Endothelial cell of umbilical vein (primary cell): Measurements from ENCODE around the gene NOXRED1. TPM values are rescaled to one million over a fixed set of nuclear protein-coding genes. Genes with fewer than 3 reads are reported as not detected.

ENCODE experiments used
- BruUV-seq: library from RNA; stranded (reverse); fragments of 400-500 nt; replicated peaks from 2 replicates; lab custom pipeline; 2021; lab: Mats Ljungman, UMichigan
- CTCF ChIA-PET: fragments of 300-600, 350-600 bp; sonication (Branson Sonifier 250); formaldehyde crosslinking; loops from one replicate; lab custom pipeline; 2021; ENCODE audit warnings: antibody characterized with exemption, inconsistent platforms; lab: Charles Lee
- POLR2A ChIA-PET: fragments of 300-600, 350-600 bp; sonication (Branson Sonifier 250); formaldehyde crosslinking; loops from one replicate; lab custom pipeline; 2021; ENCODE audit warnings: antibody characterized with exemption, inconsistent platforms; lab: Charles Lee
- DNase-seq: peaks from one replicate; pipeline ENCODE4 v3.0.0-alpha.2; 2011; ENCODE audit warnings: low read depth, low spot score
- FAIRE-seq: peaks from 2 replicates; lab custom pipeline; 2011; peaks lifted over from hg19 to GRCh38; lab: Jason Lieb, UNC
- H2AFZ ChIP-seq: 2 replicates; pipeline ENCODE4 v1.6.0; 2012; ENCODE audit warnings: low read depth, low read length, control low read depth, inconsistent platforms
- H3K27ac ChIP-seq: 2 replicates; pipeline ENCODE4 v1.5.1; 2011; ENCODE audit warnings: low read depth, mild to moderate bottlenecking, control low read depth, low read length, moderate library complexity; ENCODE audit not compliant: insufficient read depth
- H3K27me3 ChIP-seq, 2 experiments: 2 replicates each; pipeline versions ENCODE4 v1.6.0 to v1.6.1; 2011; ENCODE audit warnings: low read length in 2 of 2, mixed read lengths in 1 of 2; ENCODE audit not compliant: control insufficient read depth in 2 of 2, insufficient read depth in 2 of 2
- H3K36me3 ChIP-seq, 2 experiments: 2 replicates in 1 of 2; 3 replicates in 1 of 2; pipeline ENCODE4 v1.5.1; 2011; ENCODE audit warnings: low read length in 2 of 2, mild to moderate bottlenecking in 1 of 2, moderate library complexity in 1 of 2; ENCODE audit not compliant: control insufficient read depth in 2 of 2, insufficient read depth in 2 of 2; ENCODE audit errors: extremely low read depth in 1 of 2
- H3K4me1 ChIP-seq: 3 replicates; pipeline ENCODE4 v1.5.1; 2011; ENCODE audit warnings: mild to moderate bottlenecking, low read length; ENCODE audit not compliant: control insufficient read depth, insufficient read depth; ENCODE audit errors: extremely low read depth
- H3K4me2 ChIP-seq: 2 replicates; pipeline ENCODE4 v1.6.1; 2011; ENCODE audit warnings: low read length, control low read depth, mixed read lengths; ENCODE audit not compliant: insufficient read depth
- H3K4me3 ChIP-seq, 3 experiments: fragments of 200-600 bp in 1 of 3; sonication (generic), shearing (Covaris generic) in 1 of 3; replicated peaks in 1 of 3; 2 replicates each; pipeline ENCODE4 v1.5.1; 2011 to 2016; ENCODE audit warnings: control low read depth in 3 of 3, low read length in 3 of 3, mild to moderate bottlenecking in 2 of 3, inconsistent platforms in 1 of 3, low read depth in 1 of 3, moderate library complexity in 1 of 3; ENCODE audit not compliant: insufficient read depth in 1 of 3
- H3K79me2 ChIP-seq: 2 replicates; pipeline ENCODE4 v1.6.0; 2012; ENCODE audit warnings: low read length, inconsistent platforms; ENCODE audit not compliant: control insufficient read depth, insufficient read depth
- H3K9ac ChIP-seq: replicated peaks from 2 replicates; pipeline ENCODE3; 2011; ENCODE audit warnings: low read length, control low read depth; ENCODE audit not compliant: insufficient read depth; ENCODE audit errors: extremely low read depth
- H3K9me1 ChIP-seq: replicated peaks from 3 replicates; pipeline ENCODE4 v1.6.0; 2011; ENCODE audit warnings: mild to moderate bottlenecking, low read length; ENCODE audit not compliant: control insufficient read depth, insufficient read depth; ENCODE audit errors: extremely low read depth
- H3K9me3 ChIP-seq: replicated peaks from 2 replicates; pipeline ENCODE4 v1.5.1; 2012; ENCODE audit warnings: low read length, inconsistent platforms; ENCODE audit not compliant: control insufficient read depth, insufficient read depth
- H4K20me1 ChIP-seq: replicated peaks from 2 replicates; pipeline ENCODE3; 2011; ENCODE audit warnings: mild to moderate bottlenecking, low read length; ENCODE audit not compliant: control insufficient read depth, insufficient read depth; ENCODE audit errors: extremely low read depth
- EZH2 ChIP-seq: IDR thresholded peaks from 2 replicates; pipeline ENCODE4 v1.6.1; 2012; ENCODE audit warnings: borderline replicate concordance, low read depth, mild to moderate bottlenecking, moderate library complexity, low read length, inconsistent platforms; ENCODE audit not compliant: severe bottlenecking
- FOS ChIP-seq: IDR thresholded peaks from 2 replicates; pipeline ENCODE4 v1.6.1; 2011; ENCODE audit warnings: mild to moderate bottlenecking, low read length, moderate library complexity, borderline replicate concordance; ENCODE audit not compliant: insufficient read depth
- GATA2 ChIP-seq: IDR thresholded peaks from 2 replicates; pipeline ENCODE4 v1.7.0; 2011; ENCODE audit warnings: low read depth, mild to moderate bottlenecking, moderate library complexity, mixed read lengths, low read length; ENCODE audit not compliant: insufficient read length, insufficient read depth
- JUN ChIP-seq: IDR thresholded peaks from 2 replicates; pipeline ENCODE4 v1.6.1; 2011; ENCODE audit warnings: borderline replicate concordance, low read depth; ENCODE audit not compliant: insufficient read length, insufficient read depth
- MYC ChIP-seq: IDR thresholded peaks from one replicate; pipeline ENCODE4 v1.6.1; 2011; ENCODE audit warnings: mild to moderate bottlenecking, low read depth, low read length
- POLR2A ChIP-seq: IDR thresholded peaks from 2 replicates; pipeline ENCODE4 v1.6.1; 2012; ENCODE audit warnings: low read depth, mild to moderate bottlenecking, control low read depth, low read length
- POLR2AphosphoS5 ChIP-seq: IDR thresholded peaks from 2 replicates; pipeline ENCODE4 v1.6.1; 2012; ENCODE audit warnings: low read depth, mild to moderate bottlenecking, control low read depth, low read length, moderate library complexity; ENCODE audit not compliant: insufficient read depth
- dilution Hi-C: fragments of 300-500 bp; cut with MboI; formaldehyde crosslinking; loops from one replicate; pipeline ENCODE4 v1.15.0; 2019; ENCODE audit warnings: low sequenced_read_pairs; ENCODE audit not compliant: extremely low pct_ligation_motif_present
- intact Hi-C: fragments of 100-400 bp; cut with micrococcal nuclease; formaldehyde crosslinking; loops from one replicate; pipeline ENCODE4 v1.10.0; 2022
- polyA plus RNA-seq, 4 experiments: library from polyadenylated mRNA; depleted of rRNA in 3 of 4; stranded (reverse) in 3 of 4; unstranded in 1 of 4; fragments of >200 nt; gene quantifications; 2 replicates each; pipeline versions ENCODE4 v1.2.1 to v1.2.3, GENCODE V29; 2011 to 2012; ENCODE audit warnings: missing spikeins in 1 of 4
- total RNA-seq: library from RNA; stranded (reverse); gene quantifications from 2 replicates; pipeline ENCODE4 v1.2.3, GENCODE V29; 2021
- TF ChIP-seq, protein P1 (sequence below), 2 donors: IDR thresholded peaks; 1 replicate in 1 of 2; 2 replicates in 1 of 2; pipeline ENCODE4 v1.5.1; 2011; ENCODE audit warnings: low read length in 2 of 2, mild to moderate bottlenecking in 2 of 2, moderate library complexity in 2 of 2, control low read depth in 1 of 2, inconsistent platforms in 1 of 2, low read depth in 1 of 2; ENCODE audit not compliant: insufficient read depth in 1 of 2; ENCODE audit errors: extremely low read depth in 1 of 2
- TF ChIP-seq, protein P2 (sequence below): IDR thresholded peaks from 2 replicates; pipeline ENCODE4 v1.6.1; 2011; ENCODE audit not compliant: insufficient read depth, insufficient read length

The NOXRED1 gene
- total and polyA plus RNA-seq, 2 donors (not counting 3 experiments of a cell fraction or from before 2014, with no cell fraction given): 0.15 to 0.33 TPM

DNA sequence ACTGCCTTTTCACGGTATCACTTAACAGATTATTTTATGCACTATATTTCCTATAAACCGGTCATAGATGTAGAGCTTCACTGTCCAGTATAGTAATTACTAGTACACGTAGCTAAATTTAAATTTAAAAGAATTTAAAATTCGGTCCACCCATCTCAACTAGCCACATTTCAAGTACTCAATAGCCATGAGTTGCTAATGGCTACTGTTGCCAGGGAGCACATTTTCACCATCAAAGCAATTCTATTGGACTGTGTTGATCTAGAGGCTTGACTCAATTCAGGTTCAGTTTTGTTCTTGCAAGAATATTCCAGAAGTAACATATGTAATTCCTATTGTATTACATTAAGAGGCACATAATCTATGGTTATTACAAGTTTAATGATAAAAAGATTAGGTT lies 66.4 kb downstream of the NOXRED1 start:
- H3K9ac ChIP-seq: no peak overlapping the region
- H3K4me1 ChIP-seq: no peaks in the 10 kb centered on the region
- no peak for FAIRE-seq
- H3K79me2 ChIP-seq: no peaks in the 10 kb centered on the region
- no peaks in the 10 kb centered on the region for H3K9me3 ChIP-seq
- H3K27ac ChIP-seq: no peak overlapping the region
- CTCF ChIA-PET: interaction anchor here (1.2 kb wide), 1 partner anchor 27 kb away, joined by 3 read pairs; no protein-coding TSS in a partner anchor
- POLR2A ChIA-PET: no interaction called here
- intact Hi-C loops (no loop called here), dilution Hi-C loops (no loop called here)
- H3K4me3 ChIP-seq: no peak overlapping the region
- TF ChIP-seq EZH2 (no peak), POLR2A (no peak), MYC (no peak), JUN (no peak), POLR2AphosphoS5 (no peak), FOS (no peak), GATA2 (no peak)
- TF ChIP-seq, protein P1, sequence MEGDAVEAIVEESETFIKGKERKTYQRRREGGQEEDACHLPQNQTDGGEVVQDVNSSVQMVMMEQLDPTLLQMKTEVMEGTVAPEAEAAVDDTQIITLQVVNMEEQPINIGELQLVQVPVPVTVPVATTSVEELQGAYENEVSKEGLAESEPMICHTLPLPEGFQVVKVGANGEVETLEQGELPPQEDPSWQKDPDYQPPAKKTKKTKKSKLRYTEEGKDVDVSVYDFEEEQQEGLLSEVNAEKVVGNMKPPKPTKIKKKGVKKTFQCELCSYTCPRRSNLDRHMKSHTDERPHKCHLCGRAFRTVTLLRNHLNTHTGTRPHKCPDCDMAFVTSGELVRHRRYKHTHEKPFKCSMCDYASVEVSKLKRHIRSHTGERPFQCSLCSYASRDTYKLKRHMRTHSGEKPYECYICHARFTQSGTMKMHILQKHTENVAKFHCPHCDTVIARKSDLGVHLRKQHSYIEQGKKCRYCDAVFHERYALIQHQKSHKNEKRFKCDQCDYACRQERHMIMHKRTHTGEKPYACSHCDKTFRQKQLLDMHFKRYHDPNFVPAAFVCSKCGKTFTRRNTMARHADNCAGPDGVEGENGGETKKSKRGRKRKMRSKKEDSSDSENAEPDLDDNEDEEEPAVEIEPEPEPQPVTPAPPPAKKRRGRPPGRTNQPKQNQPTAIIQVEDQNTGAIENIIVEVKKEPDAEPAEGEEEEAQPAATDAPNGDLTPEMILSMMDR (IDR thresholded peaks at IDR 0.05; ENCODE audit: extremely low read depth in 1 of 2, insufficient read depth in 1 of 2, low read depth in 1 of 2, low read length in 2 of 2): no peak
- TF ChIP-seq, protein P2, sequence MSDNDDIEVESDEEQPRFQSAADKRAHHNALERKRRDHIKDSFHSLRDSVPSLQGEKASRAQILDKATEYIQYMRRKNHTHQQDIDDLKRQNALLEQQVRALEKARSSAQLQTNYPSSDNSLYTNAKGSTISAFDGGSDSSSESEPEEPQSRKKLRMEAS: no peak
- H3K4me2 ChIP-seq: no peak overlapping the region
- no peak overlapping the region for H2AFZ ChIP-seq
- H3K36me3 ChIP-seq: no peaks in the 10 kb centered on the region
- H4K20me1 ChIP-seq: no peaks in the 10 kb centered on the region
- no peaks in the 10 kb centered on the region for H3K27me3 ChIP-seq
- DNase-seq: no peak
- BruUV-seq: no TSS peak
- H3K9me1 ChIP-seq: peaks cover 3% of the 10 kb centered on the region
